DMS79 (cell line): ENCODE results near the gene EIF3A.
A peak's percentile ranks its signal among the peaks of the same experiment; 100 is the strongest.
"Not testable (repeated sequence)": the region's sequence is repeated elsewhere in the genome, so short reads cannot be mapped to it uniquely, and the experiment has no call there.

Source experiments
- DNase-seq: peaks from one replicate; lab custom pipeline; 2025; lab: John Stamatoyannopoulos, UW

The EIF3A gene

DNA sequence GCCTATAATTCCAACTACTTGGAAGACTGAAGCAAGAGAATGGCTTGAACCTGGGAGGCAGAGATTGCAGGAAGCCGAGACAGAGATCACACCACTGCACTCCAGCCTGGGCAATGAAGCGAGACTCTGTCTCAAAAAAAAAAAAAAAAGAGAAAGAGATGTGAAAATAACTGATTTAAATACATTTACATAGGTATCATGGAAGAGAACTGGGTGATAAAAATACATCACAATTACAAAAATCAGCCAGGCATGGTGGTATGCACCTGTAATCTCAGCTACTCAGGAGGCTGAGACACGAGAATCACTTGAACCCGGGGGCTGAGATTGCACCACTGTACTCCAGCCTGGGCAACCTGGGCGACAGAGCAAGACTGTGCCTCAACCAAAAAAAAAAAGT is 31.3 kb downstream of the EIF3A start:
- no peak for DNase-seq

DNA sequence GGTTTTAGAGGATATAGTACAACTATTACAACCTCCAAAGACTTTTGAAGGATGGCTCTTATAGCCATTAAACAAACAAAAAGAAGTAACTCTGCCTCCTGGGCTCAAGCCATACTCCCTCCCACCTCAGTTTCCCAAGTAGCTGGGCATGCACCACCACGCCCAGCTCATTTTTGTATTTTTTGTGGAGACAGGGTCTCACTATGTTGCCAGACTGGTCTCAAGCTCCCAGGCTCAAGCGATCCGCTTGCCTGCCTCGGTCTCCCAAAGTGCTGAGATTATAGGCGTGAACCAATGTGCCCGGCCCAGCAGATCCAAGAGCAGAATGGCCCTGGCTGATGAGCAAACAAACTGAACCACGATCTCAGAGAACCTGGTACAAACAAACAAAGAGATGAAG is 35.1 kb downstream of the EIF3A start:
- no peak for DNase-seq

DNA sequence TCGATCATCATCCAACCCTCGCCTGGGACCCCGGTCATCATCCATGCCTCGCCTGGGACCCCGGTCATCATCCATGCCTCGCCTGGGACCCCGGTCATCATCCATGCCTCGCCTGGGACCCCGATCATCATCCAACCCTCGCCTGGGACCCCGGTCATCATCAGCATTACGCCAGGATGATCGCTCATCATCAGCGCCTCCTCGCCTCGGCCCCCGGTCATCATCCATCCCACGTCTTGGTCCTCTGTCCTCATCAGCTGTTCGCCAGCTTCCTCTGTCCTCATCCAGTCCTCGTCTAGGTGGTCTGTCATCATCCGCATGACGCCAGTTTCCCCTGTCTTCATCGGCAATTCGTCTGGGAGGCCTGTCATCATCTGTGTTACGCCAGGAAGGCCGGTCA is 38.4 kb downstream of the EIF3A start:
- DNase-seq, result no peak

DNA sequence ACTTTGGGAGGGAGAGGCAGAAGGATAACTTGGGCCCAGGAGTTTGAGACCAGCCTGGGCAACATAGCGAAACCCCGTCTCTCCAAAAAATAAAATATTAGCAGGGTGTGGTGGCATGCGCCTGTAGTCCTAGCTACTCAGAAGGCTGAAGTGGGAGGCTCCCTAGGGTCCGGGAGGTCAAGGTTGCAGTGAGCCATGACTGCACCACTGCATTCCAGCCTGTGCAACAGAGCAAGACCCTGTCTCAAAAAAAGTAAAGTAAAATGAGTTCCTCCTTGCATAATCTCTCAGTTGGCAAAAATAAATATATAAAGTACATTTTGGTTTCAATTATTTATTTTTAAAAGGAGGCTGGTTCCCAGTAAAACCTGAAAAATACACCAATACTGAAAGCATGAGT is 39.3 kb downstream of the EIF3A start:
- no peak for DNase-seq

DNA sequence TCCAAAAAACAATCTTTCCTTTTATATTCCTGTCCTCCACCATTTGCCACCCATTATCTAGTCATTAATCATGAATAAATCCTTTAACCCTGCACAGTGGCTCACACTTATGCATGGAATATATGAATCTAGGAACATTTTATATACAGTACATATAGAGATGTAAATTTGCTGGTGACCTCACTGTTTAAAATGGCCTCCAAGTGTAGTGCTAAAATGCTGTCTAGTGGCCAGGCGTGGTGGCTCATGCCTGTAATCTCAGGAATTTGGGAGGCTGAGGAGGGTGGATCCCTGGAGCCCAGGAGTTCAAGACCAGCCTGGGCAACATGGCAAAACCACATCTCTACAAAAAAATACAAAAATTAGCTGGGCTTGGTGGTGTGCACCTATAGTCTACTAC is 41.5 kb downstream of the EIF3A start:
- DNase-seq, result no peak

DNA sequence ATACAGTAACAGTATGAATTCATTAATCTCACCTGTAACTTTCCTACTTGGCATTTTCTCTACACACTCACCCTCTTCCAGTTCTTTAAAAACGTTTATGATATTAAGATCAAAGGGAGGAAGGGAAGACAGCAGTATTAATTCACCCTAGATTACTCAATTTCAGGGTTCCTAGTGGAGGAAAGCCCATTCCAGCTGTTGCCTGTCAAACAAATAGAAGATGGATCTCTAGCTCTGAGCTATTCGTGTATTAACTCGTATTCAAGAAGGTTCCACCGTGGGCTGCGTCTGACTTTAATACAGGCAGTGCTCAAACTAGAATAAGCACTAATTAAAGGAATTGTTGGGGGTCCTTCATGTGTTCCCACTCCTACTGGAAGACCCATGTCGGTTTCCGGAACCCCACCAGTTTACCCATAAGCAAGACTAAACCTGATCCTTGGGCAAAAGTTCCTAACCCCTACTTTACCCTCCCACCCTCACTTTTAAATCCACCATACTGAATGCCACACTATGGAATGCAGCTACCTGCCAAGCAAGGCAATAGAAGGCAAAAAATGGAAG is 49.0 kb downstream of the EIF3A start:
- DNase-seq, result no peak

DNA sequence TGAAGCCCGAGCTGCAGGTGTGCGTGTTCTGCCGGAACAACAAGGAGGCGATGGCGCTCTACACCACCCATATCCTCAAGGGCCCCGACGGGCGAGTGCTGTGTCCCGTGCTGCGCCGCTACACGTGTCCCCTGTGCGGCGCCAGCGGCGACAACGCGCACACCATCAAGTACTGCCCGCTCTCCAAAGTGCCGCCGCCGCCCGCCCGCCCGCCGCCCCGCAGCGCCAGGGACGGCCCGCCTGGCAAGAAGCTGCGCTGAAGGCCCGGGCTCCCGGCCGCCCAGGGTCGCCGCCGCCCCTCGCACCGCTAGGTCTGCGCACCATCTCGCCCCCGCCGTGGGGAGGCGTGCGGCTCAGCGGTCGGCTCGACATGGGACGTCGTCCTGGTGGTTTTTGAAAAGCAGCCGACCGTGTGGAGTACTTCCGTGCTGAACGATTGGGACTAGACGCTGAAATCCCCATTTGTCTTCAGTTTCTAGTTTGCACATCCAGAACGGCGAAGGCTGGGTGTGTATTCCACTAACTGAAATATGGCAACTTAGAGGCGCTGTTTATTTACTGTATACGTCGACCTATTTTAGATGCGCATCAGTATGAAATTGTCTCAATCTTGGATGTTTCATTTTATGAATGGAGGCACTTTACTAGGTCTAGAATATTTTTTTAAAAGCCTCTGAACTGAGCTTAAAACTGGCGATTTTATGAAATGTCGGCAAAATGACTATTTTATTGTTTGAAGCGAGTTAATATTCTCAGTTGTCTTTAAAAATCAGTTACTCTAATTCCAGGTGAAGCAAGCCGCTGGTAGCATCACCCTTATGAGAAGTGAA is 50.0 kb downstream of the EIF3A start:
- DNase-seq, result peak; percentile 26

DNA sequence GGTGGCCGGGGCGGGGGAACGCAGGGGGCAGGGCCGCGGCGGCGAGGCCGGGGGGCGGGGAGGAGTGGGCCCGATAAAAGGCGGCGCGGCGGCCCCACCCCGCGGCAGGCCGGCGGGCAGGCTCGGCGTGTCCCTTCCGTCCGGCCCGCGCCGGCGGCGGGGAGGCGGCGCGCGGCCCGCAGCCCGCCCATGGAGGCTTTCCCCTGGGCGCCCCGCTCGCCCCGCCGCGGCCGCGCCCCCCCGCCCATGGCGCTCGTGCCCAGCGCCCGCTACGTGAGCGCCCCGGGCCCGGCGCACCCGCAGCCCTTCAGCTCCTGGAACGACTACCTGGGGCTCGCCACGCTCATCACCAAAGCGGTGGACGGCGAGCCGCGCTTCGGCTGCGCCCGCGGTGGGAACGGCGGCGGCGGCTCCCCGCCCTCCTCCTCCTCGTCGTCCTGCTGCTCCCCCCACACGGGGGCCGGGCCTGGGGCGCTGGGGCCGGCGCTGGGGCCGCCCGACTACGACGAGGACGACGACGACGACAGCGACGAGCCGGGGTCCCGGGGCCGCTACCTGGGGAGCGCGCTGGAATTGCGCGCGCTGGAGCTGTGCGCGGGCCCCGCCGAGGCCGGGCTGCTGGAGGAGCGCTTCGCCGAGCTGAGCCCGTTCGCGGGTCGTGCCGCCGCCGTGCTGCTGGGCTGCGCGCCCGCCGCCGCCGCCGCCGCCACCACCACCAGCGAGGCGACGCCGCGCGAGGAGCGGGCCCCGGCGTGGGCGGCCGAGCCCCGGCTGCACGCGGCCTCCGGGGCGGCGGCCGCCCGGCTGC is 50.8 kb downstream of the EIF3A start, which contains the start of gene NANOS1:
NANOS1 (plus strand) TSS at position 102 of the 808 bp plus-strand sequence; CDS start at position 190, 88 bp downstream.
- DNase-seq, result no peak

DNA sequence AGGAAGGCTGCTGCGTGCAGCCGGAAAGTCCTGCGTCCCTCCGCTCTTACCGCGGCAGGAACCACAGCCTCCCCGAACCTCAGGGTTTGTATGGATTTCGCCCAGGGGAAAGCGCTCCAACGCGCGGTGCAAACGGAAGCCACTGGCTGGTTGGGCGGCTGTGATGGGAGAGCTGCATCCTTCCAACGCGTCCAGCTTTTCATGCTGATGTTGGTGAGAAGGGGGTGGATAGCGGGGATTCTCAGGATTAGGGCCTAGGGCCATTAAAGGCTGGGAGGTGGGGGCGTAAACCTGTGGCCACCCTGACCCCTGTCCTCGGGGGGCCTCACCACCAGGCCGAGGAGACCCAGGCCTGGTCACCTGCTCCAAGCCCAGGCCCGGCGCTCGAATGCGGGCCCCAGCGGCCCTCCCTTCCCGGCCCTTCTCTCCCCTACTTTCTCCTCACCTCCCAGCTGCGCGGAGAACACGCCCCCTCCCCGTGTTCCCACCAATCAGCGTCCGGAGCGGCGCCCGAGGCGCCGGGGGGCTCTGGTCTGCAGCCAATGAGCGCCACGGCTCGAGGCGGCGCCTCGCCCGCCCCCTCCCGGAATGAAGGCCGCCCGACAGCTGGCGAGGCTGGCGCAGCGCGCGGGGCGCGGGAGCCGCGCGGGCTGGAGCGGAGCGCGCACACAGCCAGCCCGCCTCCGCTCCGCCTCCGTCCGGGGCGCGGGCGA is 51.6 kb downstream of the EIF3A start:
- peak; percentile 41 for DNase-seq

DNA sequence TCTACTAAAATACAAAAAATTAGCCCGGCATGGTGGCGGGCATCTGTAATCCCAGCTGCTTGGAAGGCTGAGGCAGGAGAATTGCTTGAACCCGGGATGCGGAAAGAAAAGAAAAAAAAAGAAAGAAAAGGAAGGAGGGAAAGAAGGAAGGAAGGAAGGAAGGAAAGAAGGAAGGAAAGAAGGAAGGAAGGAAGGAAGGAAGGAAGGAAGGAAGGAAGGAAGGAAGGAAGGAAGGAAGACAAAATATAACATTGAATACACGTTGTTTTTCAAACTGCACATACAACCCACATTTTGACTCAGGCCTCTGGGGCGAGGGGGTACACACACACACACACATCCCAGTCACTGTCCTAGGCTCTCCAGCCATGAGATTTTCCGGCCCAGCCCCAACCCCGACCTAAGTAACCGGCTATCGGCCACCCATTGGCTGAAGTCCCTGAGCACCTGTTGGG is 52.1 kb downstream of the EIF3A start:
- DNase-seq, result not testable (repeated sequence)

DNA sequence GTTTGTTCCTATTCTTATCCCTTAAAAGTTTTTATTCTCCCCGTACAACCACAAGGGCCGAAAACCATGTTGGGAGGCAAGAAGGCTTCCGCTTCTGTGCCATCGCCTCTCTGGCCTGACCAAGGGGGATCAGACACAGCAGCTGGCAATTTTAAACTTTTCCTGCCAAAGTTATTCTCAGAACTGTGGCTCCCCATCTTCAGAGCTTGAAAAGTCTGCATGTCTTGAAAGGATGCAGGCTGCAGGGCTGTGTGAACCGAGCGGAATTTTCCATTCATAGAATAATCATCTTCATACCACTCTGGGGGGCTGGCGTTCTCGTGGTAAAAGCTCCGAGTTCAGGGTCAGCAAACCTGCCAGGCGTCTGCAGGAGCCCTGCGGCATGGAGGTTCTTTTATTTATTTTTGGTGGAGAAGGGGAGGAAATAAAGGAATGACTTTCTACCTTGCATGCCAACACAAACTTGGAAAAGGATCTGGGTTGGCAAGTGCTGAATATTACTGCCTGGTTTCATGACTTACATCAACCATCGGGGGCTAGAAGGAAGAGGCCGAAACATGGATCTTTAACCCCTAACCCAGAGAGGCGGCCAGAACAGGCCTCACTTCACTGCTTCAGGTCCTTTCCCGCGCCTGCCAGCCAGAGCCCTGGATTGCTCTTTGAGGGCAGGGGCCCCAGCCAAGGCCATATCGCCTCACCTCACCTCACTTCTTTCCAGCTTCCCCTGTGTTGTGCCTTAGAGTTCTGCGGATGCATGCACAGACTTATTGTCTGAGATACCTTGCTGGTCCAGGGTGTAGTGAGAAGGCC is 54.1 kb downstream of the EIF3A start:
- DNase-seq, result no peak

DNA sequence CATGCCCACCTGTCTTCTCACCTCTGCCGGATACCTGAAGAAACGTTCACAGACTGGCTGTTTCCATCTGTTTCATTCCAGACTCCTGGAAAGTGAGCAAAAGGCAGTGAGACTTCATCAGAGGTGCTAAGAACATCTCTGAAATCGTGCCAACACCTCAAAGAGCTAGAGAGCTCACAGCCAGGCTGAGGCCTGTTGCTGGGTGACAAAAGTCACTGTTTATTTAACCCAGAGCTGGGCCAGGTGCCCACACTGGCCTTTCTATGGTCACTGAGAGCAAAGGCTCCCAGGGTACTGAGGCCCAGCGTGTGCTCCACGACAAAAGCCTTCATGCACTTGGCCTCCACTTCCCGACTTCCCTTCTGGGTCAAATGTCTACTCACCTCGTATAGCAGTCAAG is 54.8 kb downstream of the EIF3A start:
- DNase-seq, result peak; percentile 16

DNA sequence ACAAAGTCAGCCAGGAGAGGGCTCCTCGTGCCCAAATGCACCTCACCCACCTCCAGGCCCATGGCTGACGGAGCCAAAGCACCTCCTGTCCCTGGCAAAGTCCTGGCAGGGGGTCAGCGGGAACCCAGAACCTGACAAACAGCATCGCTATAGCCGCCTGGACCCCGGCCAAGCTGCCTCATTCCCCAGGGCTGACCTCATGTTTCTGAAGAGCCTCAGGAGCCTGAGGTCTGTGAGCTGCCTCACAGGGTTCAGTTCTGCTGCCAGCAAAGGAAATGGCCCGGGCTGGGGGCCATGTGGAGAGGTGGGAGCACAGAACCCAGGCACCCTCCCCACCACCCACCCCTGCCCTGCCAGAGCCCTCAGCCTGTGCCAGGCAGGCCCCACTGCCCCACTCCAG is 55.3 kb downstream of the EIF3A start:
- peak; percentile 56 for DNase-seq

DNA sequence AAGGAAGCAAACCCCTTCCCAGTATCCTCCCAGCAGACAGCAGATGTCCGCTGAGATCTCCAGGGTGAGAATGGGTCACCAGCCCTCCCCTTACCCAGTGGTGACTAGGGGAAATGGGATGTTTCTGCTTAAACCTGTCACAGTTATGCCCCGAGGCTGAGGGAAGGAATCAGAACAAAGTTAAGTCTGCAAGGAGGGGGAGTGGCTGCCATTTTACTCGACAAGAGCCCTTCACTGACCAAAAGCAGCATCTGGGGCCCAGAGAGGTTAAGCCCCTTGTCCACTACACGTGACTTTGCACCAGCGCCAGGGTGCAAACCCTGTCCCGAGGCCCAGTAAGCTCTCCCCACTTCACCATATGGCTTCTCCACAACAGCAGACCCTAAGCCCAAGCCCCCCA is 55.7 kb downstream of the EIF3A start:
- no peak for DNase-seq

DNA sequence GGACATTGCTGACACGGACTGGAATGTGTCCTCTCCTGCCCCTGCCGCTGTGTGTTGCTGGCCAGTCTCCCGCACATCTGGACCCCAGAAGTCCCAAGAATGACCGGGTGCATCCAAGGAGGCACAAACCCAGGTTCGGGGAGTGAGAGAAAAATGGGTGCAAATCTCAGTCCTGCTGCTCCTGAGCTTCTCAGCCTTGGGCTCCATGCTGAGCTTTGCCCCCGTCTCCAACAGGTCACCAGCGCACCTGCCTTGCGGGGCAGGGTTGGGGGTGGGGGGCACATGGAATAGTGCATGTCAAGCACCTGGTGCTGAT is 57.1 kb downstream of the EIF3A start:
- DNase-seq, result no peak

DNA sequence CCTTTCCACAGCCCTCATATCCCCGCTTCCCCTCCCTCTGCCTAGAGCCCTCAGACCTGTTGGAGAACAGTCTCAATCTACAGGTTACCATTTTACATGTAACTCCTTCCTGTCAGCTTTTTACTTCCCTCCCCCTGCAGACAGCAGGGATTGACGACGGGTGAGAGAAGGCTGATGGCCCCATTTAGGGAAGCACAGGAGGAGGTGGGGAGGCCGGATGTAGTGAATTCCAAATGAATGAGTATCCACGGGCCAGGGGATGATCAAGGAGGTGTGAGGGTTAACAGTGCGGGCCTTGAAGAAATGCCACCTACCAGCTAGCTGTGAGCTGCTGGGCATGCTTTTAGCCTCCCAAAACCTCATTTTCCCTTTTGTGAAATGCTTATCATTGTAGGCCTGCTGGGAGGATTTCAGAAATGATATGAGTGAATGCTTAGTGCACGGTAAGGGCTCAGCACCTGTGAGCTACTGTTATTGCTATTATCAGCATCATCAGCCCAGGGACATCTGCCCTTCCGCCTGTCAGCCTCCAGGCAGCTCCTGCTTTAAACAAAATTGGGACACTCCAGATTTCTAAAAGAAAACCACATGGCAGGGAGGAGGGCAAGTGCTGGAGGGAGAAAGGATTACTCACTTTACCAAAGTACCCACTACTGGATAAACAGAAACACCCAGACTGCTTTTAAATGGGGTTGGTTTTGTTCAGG is 57.6 kb downstream of the EIF3A start:
- DNase-seq, result no peak

DNA sequence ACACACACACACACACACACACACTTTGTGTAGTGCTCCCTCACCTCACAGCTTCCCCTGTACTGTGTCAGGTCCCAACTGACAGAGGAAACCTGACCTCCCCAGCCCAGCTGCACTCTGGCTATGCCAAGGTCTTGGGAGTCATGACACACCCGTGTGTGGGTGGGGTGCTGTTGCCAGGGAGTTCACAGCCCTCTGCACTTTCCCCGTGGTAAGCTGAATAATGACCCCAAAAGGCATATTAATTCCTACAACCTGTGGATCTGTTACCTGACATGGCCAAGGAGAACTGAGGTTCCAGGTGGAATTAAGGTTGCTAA is 60.0 kb downstream of the EIF3A start:
- DNase-seq, result no peak

DNA sequence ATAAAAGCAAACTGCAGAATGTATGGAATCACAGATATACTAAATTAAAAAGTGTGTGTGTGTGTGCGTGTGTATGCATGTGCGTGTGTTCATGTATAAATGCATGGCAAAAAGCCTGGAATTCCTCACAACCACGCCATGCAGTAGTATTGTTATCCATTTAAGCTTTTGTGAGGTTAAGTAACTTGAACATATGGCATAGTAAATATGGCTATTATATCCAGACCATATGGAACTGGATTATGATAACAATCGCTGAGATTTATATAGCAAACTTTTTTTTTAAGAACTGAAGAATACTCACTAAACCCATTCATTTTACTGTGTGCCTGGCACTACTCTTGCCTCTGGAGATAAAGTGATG is 73.4 kb downstream of the EIF3A start:
- DNase-seq, result no peak

DNA sequence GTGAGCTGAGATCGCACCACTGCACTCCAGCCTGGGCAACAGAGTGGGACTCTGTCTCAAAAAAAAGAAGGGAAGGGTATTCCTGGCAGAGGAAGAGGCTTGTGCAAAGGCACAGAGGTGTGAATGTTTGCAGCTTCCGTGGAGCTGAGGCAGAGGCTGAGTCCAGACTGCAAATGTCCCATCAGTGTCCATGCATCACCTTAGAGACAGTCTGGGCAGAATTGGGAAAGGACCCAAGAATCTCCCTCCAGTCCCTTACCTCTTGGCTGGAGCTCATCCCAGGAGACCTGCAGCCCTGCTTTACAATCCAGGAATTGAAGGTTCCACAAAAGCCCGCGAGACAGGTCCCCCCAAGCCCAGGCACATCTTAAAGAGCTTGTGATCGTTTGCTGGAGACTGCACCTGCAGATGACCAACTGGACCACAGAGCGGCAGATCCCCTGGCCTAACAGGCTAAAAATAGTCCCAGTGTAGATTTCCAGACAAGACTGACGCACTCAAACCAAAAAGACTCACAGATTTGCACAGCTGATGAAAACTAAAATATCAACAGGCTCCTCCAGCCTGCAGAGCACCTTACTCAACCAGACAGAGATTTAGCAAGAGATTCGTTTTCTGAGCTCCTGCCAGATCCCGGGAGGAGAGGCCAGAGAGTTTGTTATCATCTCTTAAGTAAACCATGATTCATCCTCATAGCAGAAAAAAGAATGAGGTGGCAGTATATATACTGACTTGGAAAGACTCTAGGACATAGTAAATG is 74.0 kb downstream of the EIF3A start:
- DNase-seq, result no peak

DNA sequence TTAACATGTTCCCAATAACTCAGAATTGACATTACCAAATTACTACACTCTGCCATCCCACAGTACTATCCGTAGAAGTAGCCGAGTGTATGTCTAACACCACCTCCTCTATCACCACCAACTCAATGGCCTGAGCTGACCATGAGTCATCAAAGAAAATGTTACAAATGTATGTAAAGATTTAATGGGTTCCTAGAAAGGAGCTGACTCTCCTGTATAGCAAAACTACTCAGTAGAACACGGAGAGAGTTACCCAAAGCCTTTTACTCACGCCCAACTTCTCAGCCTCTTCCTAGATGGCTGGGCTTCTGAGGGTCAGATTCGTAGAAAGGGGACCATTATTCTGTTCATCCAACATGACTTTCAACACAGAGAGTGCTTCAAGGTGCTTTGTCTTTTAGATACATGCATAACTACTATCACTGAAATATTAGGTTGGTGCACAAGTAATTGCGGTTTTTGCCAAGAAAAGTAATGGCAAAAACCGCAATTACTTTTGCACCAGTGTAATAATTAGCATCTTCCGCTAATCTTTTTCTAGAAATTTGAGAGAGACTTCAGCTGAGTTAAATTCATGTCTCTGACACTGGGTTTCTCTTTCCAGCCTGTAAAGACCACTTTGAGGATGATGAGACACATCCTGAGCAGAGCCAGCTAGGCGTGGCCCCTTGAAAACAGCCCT is 75.1 kb downstream of the EIF3A start:
- no peak for DNase-seq
